ENCODE data around the gene HRC.
A peak's percentile ranks its signal among the peaks of the same experiment; 100 is the strongest.
"Not testable (repeated sequence)": the region's sequence is repeated elsewhere in the genome, so short reads cannot be mapped to it uniquely, and the experiment has no call there.

HRC gene

DNA sequence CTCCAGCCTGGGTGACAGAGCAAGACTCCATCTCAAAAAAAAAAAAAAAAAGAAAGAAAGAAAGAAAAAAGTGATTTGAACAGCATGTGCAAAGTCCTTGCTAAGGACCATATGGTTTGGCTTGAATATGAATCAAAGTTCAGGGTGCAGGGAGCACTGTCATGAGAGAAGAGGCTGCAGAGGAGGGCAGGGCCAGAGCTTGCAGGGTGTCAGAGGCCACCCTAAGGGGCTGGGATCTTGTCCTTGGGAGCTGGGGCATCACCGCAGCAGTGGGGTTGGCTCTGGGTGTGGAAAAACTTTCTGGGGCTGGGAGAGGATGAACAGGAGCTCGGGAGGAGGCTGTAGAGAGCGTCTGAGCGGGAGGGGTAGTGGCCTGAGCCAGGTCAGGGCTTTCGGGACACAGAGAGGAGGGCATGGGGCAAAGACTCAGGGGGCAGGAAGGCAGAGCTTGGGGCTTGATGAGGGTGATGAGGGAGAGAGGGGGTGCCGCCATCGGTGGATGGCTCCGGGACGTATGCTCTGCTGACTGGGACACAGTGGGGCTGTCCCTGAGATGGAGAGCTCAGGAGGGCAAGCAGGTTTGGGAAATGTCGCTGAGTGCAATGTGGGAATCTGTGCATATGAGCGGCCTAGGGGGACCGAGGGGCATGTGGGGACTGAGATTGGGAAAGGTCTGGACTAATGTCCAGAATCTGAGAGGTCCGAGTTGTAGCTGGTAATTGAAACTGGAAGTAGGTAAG lies 5.4 kb upstream of the HRC start:
- no peak for DNase-seq

- peak; percentile 89 for DNase-seq
Measured at GRCh38 chr19:49157445-49158224, 2.4 kb upstream of the HRC start, which contains the start of gene TRPM4. TSS of gene TRPM4 (plus strand) at chr19:49157792. CDS start at chr19:49157867, 75 bp downstream.

DNA sequence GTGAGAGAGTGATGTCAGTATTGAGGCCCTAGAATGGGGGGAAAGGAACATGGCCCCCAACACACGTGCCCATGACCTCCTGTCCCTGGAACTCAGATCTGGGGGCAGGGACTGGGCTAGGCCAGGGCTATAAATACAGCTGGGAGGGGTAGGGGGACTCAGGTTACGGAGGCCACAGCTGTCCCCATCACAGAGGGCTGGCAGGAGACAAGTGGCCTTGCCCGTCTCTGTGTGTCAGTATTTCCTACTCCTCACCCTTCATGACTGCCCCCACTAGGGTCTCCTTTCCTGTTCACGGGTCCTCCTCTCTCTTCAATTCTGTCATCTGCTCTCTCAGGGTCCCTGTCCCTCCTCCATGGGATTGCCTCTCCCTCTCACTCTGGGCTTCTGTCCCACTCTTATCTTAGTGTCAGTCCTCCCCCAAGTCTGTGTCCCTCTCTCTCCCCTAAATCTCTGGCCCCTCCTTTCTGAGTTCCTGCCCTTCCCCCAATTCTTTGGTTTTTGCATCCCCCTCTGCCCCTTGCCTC lies 687 bp upstream of the HRC start:
- no peak for DNase-seq

DNA sequence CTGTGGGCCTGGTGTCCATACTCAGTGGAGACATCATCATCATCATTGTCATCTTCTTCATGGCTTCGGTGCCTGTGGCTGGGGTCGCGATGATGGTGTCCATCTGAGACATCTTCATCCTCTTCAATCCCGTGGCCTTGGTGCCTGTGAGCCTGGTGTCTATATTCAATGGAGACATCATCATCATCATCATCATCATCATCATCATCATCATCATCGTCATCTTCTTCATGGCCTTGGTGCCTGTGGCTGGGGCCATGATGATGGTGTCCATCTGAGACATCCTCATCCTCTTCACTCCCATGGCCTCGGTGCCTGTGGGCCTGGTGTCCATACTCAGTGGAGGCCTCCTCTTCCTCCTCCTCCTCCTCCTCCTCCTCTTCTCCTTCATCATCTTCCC lies 917 bp downstream of the HRC start:
- no peak for DNase-seq

DNA sequence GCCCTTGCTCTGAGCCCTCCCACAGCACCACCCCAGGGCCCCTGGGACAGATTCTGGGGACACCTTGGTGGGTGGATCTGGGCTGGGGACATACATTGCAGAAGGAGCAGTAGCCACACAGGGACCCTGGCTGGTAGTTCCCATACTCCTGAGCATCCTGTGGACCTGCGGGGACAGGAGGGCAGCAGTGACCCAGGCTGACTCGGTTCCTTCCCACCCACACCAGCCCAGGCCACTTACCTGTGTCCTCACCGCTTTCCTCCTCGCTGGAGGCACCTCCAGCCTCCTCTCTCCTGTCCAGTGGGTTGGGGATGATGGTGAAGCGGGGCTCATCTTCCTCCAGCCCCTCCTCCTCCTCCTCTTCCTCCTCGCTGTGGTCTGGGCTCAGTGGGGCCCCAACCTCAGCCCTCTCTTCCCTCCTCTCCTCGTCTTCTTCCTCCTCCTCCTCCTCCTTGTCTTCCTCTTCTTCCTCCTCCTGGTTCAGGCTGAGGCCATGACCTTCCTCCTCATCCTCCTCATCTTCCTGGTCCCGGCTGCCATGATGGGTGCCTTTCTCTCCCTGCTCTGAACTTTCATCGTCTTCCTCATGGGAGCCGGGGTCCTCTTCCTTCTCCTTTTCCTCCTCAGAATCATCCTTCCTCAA lies 1.9 kb downstream of the HRC start:
- no peak for DNase-seq

GRCh38 chr19:49152119-49152550 lies 3.1 kb downstream of the HRC start:
- DNase-seq, result no peak

DNA sequence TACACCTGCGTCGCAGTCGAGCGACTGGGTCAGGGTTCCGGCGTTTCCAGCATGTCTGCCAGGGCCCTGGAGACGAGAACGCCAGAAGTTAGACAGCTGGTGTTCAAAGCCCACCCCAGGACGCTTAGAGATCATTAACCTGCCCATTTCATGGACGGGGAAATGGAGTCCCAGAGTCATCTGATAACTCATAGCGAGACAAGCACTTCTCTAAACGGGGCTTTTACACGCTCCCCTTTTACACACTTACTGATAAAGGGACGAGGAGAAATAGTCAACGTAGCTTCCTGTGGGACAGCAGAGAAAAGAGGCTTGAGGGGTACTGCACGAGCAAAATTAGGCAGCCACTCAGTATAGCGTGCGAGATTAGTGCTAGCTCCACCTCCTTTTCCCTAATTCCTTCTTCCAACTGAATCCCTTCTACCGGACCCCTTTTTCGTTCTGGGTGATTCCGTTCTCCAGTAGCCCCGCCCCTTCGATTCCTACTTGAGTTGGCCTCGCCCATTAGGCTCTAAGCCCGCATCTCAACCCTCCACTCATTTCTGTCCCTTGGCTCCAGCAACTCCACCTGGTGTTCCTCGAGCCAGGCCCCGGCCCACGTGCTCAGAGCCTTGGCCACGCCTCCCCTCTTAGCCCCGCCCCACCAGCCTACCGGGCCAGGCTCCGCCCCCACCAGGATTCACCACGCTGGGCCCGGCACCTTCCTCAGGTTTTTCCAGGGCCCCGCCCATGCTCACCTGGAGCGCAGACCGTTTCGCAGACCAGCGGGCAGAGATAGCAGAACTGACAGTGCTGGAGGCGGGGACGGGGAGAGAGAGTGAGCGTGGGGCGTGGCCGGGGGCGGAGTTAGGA lies 3.7 kb downstream of the HRC start:
- peak; percentile 68 for DNase-seq

GRCh38 chr19:49150944-49151243 lies 4.3 kb downstream of the HRC start:
- no peak for DNase-seq

DNA sequence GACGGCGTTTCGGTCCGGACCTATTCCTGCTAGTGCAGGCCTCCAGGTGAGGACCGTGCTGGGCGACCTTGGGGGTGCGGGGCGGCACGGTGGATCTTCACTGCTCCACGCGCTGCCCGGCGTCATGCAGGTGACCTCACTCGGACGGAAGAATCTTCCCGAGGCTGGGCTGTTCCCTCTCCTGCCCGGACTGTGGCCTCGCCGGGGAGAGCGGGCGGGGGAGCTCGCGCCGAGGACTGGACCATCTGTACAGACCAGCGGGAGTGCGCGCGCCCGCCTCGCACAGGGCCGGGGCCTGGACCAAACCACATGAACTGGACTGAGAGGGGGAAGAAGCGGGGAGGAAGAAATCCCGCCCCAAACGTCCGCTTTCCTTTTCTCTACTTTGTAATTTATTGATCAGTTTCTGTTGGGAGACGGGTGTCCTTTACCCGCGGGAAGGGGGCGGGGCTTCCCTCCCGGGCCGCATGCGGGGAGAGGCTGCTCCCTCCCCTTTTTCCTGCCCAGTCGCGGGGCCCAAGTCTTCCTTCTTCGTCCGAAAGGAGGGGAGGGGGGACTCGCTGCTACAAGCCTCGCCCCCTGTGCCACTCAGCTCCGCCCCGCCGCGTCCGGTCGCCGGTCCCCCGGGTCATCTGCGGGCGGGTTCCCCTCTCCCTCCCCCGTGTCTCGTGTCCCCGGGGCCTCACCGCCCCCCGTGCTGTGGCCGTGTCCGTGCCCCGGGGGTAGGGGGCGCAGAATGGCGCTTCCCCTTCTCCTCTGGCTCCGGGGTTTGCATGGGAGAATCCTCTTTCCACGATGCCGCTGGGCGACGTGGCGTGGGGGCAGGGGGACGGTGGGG lies 4.9 kb downstream of the HRC start:
- DNase-seq, result peak; percentile 81

DNA sequence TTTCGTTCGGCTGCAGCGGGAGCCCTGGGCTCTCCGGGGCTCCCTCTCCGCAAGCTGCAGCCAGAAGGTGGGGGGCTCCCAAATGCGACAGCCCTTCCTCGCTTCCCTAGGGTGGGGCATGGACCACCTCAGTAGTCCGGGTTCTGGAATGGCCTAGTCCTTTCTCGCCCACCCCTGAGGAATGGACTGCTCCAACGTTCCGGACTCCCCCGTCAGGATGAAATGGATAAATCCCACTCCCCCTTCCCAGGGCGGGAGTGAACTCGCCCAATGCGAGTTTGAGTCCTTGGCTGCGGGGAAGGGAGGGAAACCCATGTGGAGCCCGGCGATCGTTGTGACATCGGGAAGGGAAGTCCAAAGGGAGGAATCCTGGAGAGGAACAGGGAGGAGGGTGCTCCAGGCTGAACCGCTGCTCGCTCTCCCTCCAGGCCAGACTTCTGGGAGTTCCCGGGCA lies 5.5 kb downstream of the HRC start:
- peak; percentile 79 for DNase-seq

DNA sequence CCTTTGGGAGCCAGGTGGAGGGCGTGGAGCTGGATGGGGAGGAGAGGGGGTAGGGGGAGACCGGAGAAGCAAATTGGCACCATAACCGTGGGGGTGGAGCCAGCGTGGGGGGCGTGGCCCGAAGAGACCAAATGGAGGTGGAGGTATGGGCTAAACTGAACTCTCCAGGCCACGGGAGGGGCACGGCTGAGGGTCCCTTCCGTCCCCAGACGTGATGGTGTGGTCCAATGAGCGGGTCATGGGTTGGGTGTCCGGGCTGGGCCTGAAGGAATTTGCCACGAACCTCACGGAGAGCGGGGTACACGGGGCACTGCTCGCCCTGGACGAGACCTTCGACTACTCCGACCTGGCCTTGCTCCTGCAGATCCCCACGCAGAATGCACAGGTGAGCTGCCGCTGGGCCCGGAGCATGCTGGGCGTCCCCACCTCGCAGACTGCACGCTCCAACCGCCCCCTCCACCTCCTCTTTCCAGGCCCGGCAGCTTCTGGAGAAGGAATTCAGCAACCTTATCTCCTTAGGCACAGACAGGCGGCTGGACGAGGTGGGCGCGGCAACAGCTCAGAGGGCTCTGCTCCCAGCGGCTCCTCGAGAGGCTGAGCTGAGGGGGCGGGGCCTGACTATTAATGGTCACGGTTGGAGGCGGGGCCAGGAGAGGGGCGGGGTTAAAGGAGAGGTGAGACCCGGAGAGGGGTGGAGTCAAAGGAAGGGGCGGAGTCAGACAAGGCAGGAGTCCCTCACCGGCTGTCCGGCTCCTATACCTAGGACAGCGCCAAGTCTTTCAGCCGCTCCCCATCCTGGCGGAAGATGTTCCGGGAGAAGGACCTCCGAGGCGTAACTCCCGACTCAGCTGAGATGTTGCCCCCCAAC lies 6.2 kb downstream of the HRC start:
- peak; percentile 95 for DNase-seq

DNA sequence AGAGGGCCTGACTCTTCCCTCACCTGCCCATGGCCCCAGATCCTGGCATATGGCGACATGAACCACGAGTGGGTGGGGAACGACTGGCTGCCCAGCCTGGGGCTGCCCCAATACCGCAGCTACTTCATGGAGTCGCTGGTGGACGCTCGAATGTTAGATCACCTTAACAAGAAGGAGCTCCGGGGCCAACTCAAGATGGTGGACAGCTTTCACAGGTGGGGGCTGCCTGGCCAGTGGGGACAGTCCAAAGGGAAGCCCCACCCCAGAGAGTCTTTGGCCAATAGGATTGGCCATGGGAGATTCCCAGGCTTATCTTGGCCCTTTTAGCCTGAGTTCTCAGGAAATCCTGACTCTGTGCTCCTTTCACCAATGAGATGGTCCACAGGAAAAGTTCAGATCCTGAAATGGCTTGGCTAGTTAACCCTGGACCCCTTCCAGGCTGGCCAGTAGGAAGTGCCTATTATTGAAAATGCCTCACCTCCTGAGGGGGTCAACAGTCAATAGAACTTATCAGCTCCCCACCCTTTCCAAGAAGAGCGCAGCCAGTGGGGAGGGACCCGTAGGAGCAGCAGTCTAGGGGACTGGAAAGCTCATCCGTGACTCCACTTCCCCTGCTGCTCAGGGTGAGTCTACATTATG lies 7.0 kb downstream of the HRC start:
- DNase-seq, result no peak

- not testable (repeated sequence) for DNase-seq
Measured at GRCh38 chr19:49146408-49146770, 8.8 kb downstream of the HRC start.

GRCh38 chr19:49145573-49146407 lies 9.4 kb downstream of the HRC start:
- DNase-seq, result peak; percentile 53

GRCh38 chr19:49142866-49143335 lies 12.3 kb downstream of the HRC start:
- DNase-seq, result no peak

DNA sequence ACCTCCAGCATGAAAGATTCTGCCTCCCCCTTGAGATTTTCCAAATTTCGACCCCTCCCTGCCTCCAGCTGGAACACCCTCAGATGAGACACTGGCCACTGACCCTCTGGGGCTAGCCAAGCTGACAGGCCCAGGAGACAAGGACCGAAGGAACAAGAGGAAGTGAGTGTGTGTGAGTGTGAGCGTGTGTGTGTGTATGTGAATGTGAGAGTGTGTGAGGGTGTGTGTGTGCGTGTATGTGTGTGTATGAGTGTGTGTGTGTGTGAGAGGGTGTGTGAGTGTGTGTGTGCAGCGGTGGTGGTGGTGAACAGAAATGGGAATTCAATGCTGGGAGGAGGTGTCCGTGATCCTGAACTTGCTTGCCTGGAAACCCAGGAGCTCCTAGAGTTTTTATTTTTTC lies 13.8 kb downstream of the HRC start:
- no peak for DNase-seq

GRCh38 chr19:49140951-49141350 lies 14.2 kb downstream of the HRC start:
- no peak for DNase-seq

GRCh38 chr19:49136771-49137171 lies 18.4 kb downstream of the HRC start:
- no peak for DNase-seq

DNA sequence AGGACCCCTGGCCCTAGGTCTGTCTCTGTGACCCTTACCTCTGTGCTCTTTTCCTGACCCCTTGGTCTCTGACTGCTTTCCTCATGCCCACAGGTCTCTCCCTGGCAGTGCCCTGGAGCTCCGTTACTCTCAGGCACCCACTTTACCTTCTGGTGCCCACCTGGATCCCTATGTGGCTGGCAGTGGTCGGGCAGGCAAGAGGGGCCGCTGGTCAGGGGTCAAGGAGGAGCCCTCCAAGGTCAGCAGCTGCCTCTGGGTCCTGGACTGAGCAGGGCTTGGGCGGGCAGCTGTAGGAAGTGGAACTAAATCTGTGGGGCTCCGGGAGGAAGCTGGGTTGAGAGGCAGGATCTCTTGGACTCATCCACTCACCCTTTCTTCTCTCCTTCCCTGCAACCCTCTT lies 19.5 kb downstream of the HRC start:
- no peak for DNase-seq

Data from NCI-H1105 (cell line).